Measurements from ENCODE around the gene ADRB2.

The ADRB2 gene

GRCh38 chr5:148831590-148832565, 5.5 kb downstream of the ADRB2 start:
- no peak for DNase-seq (ENCODE audit: low spot score)

- DNase-seq (ENCODE audit: low spot score), result no peak
These were observed 6.7 kb downstream of the ADRB2 start for GRCh38 chr5:148833122-148833521.

- DNase-seq (ENCODE audit: low spot score), result no peak
These were observed 7.5 kb downstream of the ADRB2 start for GRCh38 chr5:148833925-148834324.

- no peak for DNase-seq (ENCODE audit: low spot score)
These were observed 8.3 kb downstream of the ADRB2 start for GRCh38 chr5:148834689-148835088.

- no peak for DNase-seq (ENCODE audit: low spot score)
These were observed 10.2 kb downstream of the ADRB2 start for GRCh38 chr5:148836272-148837250.

GRCh38 chr5:148837383-148837782, 11.0 kb downstream of the ADRB2 start:
- DNase-seq (ENCODE audit: low spot score), result no peak

GRCh38 chr5:148838357-148838756, 11.9 kb downstream of the ADRB2 start:
- no peak for DNase-seq (ENCODE audit: low spot score)

GRCh38 chr5:148839960-148840359, 13.5 kb downstream of the ADRB2 start:
- no peak for DNase-seq (ENCODE audit: low spot score)

GRCh38 chr5:148840531-148840930, 14.1 kb downstream of the ADRB2 start:
- no peak for DNase-seq (ENCODE audit: low spot score)

- no peak for DNase-seq (ENCODE audit: low spot score)
These were observed 15.1 kb downstream of the ADRB2 start for GRCh38 chr5:148841519-148841918.

- DNase-seq (ENCODE audit: low spot score), result no peak
These were observed 15.8 kb downstream of the ADRB2 start for GRCh38 chr5:148842161-148842560.

GRCh38 chr5:148843510-148844318, 17.3 kb downstream of the ADRB2 start:
- DNase-seq (ENCODE audit: low spot score), result no peak

- peak; percentile 54 for DNase-seq (ENCODE audit: low spot score)
These were observed 18.2 kb downstream of the ADRB2 start for GRCh38 chr5:148844433-148845280.

GRCh38 chr5:148846930-148847329, 20.5 kb downstream of the ADRB2 start:
- no peak for DNase-seq (ENCODE audit: low spot score)

GRCh38 chr5:148847456-148847855, 21.0 kb downstream of the ADRB2 start:
- DNase-seq (ENCODE audit: low spot score), result no peak

- DNase-seq (ENCODE audit: low spot score), result peak; percentile 44
These were observed 22.1 kb downstream of the ADRB2 start for GRCh38 chr5:148848393-148849031.

GRCh38 chr5:148849461-148849860, 23.1 kb downstream of the ADRB2 start:
- DNase-seq (ENCODE audit: low spot score), result peak; percentile 62

GRCh38 chr5:148850836-148851235, 24.4 kb downstream of the ADRB2 start:
- DNase-seq (ENCODE audit: low spot score), result no peak

GRCh38 chr5:148853868-148854267, 27.5 kb downstream of the ADRB2 start:
- DNase-seq (ENCODE audit: low spot score), result no peak
